Stomach (tissue), 9 donors: Measurements from ENCODE around the gene KCNH1. TPM values are rescaled to one million over a fixed set of nuclear protein-coding genes. Genes with fewer than 3 reads are reported as not detected.

ENCODE experiments used
- DNase-seq, 2 donors: peaks; one replicate each; pipeline versions ENCODE4 v3.0.0 to v3.0.0-alpha.2; 2013 to 2019
- H3K27ac ChIP-seq, 5 donors: fragments of 200-600 bp in 4 of 5; sonication (generic) in 4 of 5; one replicate each; pipeline ENCODE4 v1.5.1; 2013 to 2019; ENCODE audit warnings: mild to moderate bottlenecking in 1 of 5, moderate library complexity in 1 of 5
- H3K27me3 ChIP-seq, 3 donors: fragments of 200-600 bp; sonication (generic); one replicate each; pipeline ENCODE4 v1.5.1; 2017 to 2019; ENCODE audit warnings: mixed run types in 1 of 3
- H3K36me3 ChIP-seq, 4 donors: fragments of 200-600 bp; sonication (generic); 1 replicate in 3 of 4; 2 replicates in 1 of 4; pipeline ENCODE4 v1.5.1; 2016 to 2019
- H3K4me1 ChIP-seq, 4 donors: fragments of 200-600 bp; sonication (generic); one replicate each; pipeline ENCODE4 v1.5.1; 2016 to 2019
- H3K4me3 ChIP-seq, 4 donors: fragments of 200-600 bp; sonication (generic) in 3 of 4; one replicate each; pipeline ENCODE4 v1.5.1; 2016 to 2019; ENCODE audit warnings: mild to moderate bottlenecking in 1 of 4
- H3K9me3 ChIP-seq, 4 donors: fragments of 200-600 bp; sonication (generic); one replicate each; pipeline ENCODE4 v1.5.1; 2016 to 2019
- CTCF ChIP-seq, 7 experiments: fragments of 450-650 bp in 4 of 7; fragments of 200-600 bp in 3 of 7; sonication (generic) in 3 of 7; IDR thresholded peaks; one replicate each; pipeline ENCODE4 v1.5.1; 2016 to 2019; ENCODE audit warnings: antibody characterized with exemption in 7 of 7, control low read depth in 2 of 7, mild to moderate bottlenecking in 1 of 7
- EP300 ChIP-seq: sonication (generic); formaldehyde crosslinking; IDR thresholded peaks from one replicate; pipeline ENCODE4 v1.6.1; 2017; ENCODE audit warnings: antibody characterized with exemption
- POLR2A ChIP-seq, 4 donors: fragments of 450-650 bp; IDR thresholded peaks; one replicate each; pipeline ENCODE4 v1.6.1; 2016; ENCODE audit warnings: antibody characterized with exemption in 4 of 4, control low read depth in 2 of 4, mild to moderate bottlenecking in 1 of 4, moderate library complexity in 1 of 4
- POLR2AphosphoS5 ChIP-seq, 3 donors: sonication (generic); formaldehyde crosslinking; IDR thresholded peaks; one replicate each; pipeline ENCODE4 v1.6.1; 2016; ENCODE audit warnings: antibody characterized with exemption in 3 of 3
- WGBS, 5 donors: extraction: QIAGEN DNeasy Blood & Tissue Kit in 3 of 5; methylation state at CpG; one replicate each; pipeline versions ENCODE4 v1.1.5 to v1.1.7; 2013 to 2018; 5-methylcytosine and 5-hydroxymethylcytosine counted together
- intact Hi-C: fragments of 100-400 bp; cut with DNase I; formaldehyde crosslinking; loops from one replicate; pipeline ENCODE4 v1.15.1; 2023; ENCODE audit warnings: low total_unique reads
- polyA plus RNA-seq, 3 donors: library from polyadenylated mRNA; stranded (reverse); fragments of 200-250 nt; gene quantifications; one replicate each; pipeline ENCODE4 v1.2.3, GENCODE V29; 2013
- total RNA-seq, 5 donors: library from RNA; depleted of rRNA; stranded (reverse); fragments of >200 nt; gene quantifications; one replicate each; pipeline versions ENCODE4 v1.1.0 to v1.2.3, GENCODE V29; 2014 to 2016
- donor health status: healthy with polysubstance abuse.
- donor health status: Bipolar disorder and iron deficiency.
- donor health status: healthy.

KCNH1 gene
- total and polyA plus RNA-seq, 8 donors = 0.10 to 6.8 (median 3.2) TPM; not detected in 1

GRCh38 chr1:210900079-210900478, 233.9 kb downstream of the KCNH1 start:
- WGBS, 5 donors = 33 to 38% (median 35%) methylated on average over 2 of the region's 2 CpGs

GRCh38 chr1:210899676-210900075, 234.3 kb downstream of the KCNH1 start:
- no peak for DNase-seq
- WGBS, 5 donors = 27 to 51% (median 43%) methylated on average over 2 of the region's 2 CpGs
- intact Hi-C loops = no loop called here

More at GRCh38 chr1:210900079-210900478, 233.9 kb downstream of the KCNH1 start:
- H3K27ac ChIP-seq = no peak overlapping the region
- H3K36me3 ChIP-seq = no peaks in the 10 kb centered on the region
- H3K9me3 ChIP-seq = no peaks in the 10 kb centered on the region
- no peaks in the 10 kb centered on the region for H3K4me1 ChIP-seq
- no peak overlapping the region for H3K4me3 ChIP-seq
- no peaks in the 10 kb centered on the region for H3K27me3 ChIP-seq
- TF ChIP-seq POLR2A (IDR thresholded peaks at IDR 0.05) (no peak), CTCF (IDR thresholded peaks at IDR 0.05) (no peak), POLR2AphosphoS5 (IDR thresholded peaks at IDR 0.05) (no peak), EP300 (no peak)
- intact Hi-C loops = no loop called here
- no peak for DNase-seq

GRCh38 chr1:210898473-210898872, 235.5 kb downstream of the KCNH1 start:
- no peak for TF ChIP-seq POLR2AphosphoS5 (IDR thresholded peaks at IDR 0.05)
- no peak for TF ChIP-seq CTCF (IDR thresholded peaks at IDR 0.05)
- TF ChIP-seq EP300 = no peak
- no peak for TF ChIP-seq POLR2A (IDR thresholded peaks at IDR 0.05)
- no peak for DNase-seq
- Histone ChIP-seq H3K9me3 (peaks cover 0 to 14% (median 9%) of the 10 kb centered on the region in 4 donors), H3K27me3 (no peaks in the 10 kb centered on the region), H3K36me3 (no peaks in the 10 kb centered on the region), H3K4me3 (no peak overlapping the region), H3K4me1 (no peaks in the 10 kb centered on the region), H3K27ac (no peak overlapping the region)
- WGBS, 5 donors = 84 to 93% (median 90%) methylated on average over 5 of the region's 5 CpGs
- intact Hi-C loops = no loop called here

More at GRCh38 chr1:210899676-210900075, 234.3 kb downstream of the KCNH1 start:
- Histone ChIP-seq H3K27ac (no peak overlapping the region), H3K4me1 (no peaks in the 10 kb centered on the region), H3K27me3 (no peaks in the 10 kb centered on the region), H3K36me3 (no peaks in the 10 kb centered on the region), H3K4me3 (no peak overlapping the region), H3K9me3 (peaks cover 0 to 2% (median 1%) of the 10 kb centered on the region in 4 donors)
- no peak for TF ChIP-seq CTCF (IDR thresholded peaks at IDR 0.05)
- no peak for TF ChIP-seq POLR2AphosphoS5 (IDR thresholded peaks at IDR 0.05)
- TF ChIP-seq POLR2A (IDR thresholded peaks at IDR 0.05) = no peak
- TF ChIP-seq EP300 = no peak

- Histone ChIP-seq H3K36me3 (no peaks in the 10 kb centered on the region), H3K4me3 (no peak overlapping the region), H3K27me3 (peaks cover 0 to 4% (median 0%) of the 10 kb centered on the region in 3 donors), H3K27ac (no peak overlapping the region), H3K9me3 (no peaks in the 10 kb centered on the region), H3K4me1 (no peaks in the 10 kb centered on the region)
- DNase-seq = no peak
- intact Hi-C loops = no loop called here
- TF ChIP-seq POLR2AphosphoS5 (IDR thresholded peaks at IDR 0.05) (no peak), CTCF (IDR thresholded peaks at IDR 0.05) (no peak), EP300 (no peak), POLR2A (IDR thresholded peaks at IDR 0.05) (no peak)
- 54 to 66% (median 56%) methylated on average over 2 of the region's 2 CpGs for WGBS, 5 donors
Measured at GRCh38 chr1:210883821-210884220, 250.1 kb downstream of the KCNH1 start.
